Measurements from ENCODE around the gene MAP3K1. TPM values are rescaled to one million over a fixed set of nuclear protein-coding genes. Genes with fewer than 3 reads are reported as not detected.

MAP3K1 gene
- total and polyA plus RNA-seq, 3 experiments from 2014 or later: 18.1 to 34.6 (median 18.7) TPM

Other genes starting within 250 kb of the MAP3K1 start
- gene SETD9, start 94.0 kb downstream of the MAP3K1 start, total RNA-seq: 10 to 100 TPM; 13.9 to 15.0 TPM
- 8.8 TPM for gene SETD9, start 94.0 kb downstream of the MAP3K1 start, polyA plus RNA-seq
- 10 to 100 TPM; 23.6 to 26.0 TPM for gene MIER3, start 136.6 kb downstream of the MAP3K1 start, total RNA-seq
- 8.2 TPM for gene MIER3, start 136.6 kb downstream of the MAP3K1 start, polyA plus RNA-seq

All from CD8-positive, alpha-beta memory T cell (primary cell).